ENCODE measurements around the gene EEF1A2. TPM values are rescaled to one million over a fixed set of nuclear protein-coding genes. Genes with fewer than 3 reads are reported as not detected.

The EEF1A2 gene
- total and polyA plus RNA-seq, 2 donors (not counting 3 experiments of a cell fraction or from before 2014, with no cell fraction given): 2.7 to 3.4 TPM

GRCh38 chr20:63520504-63520933, 21.6 kb upstream of the EEF1A2 start, which contains the start of gene PPDPF:
PPDPF (plus strand) TSS chr20:63520765; CDS start chr20:63521309, 544 bp downstream.
- Histone ChIP-seq H3K36me3 (ENCODE audit: control insufficient read depth in 2 of 2, extremely low read depth in 1 of 2, insufficient read depth in 2 of 2, low read length in 2 of 2) (peaks cover 0 to 2% of the 10 kb centered on the region in 2 experiments), H3K79me2 (ENCODE audit: control insufficient read depth, insufficient read depth, low read length) (peaks cover 16% of the 10 kb centered on the region), H3K9me3 (replicated peaks; ENCODE audit: control insufficient read depth, insufficient read depth, low read length) (no peaks in the 10 kb centered on the region), H3K4me2 (ENCODE audit: insufficient read depth, low read length) (peak within 1 kb of the TSS; percentile 69), H3K27me3 (ENCODE audit: control insufficient read depth in 2 of 2, insufficient read depth in 2 of 2, low read length in 2 of 2) (no peaks in the 10 kb centered on the region), H2AFZ (ENCODE audit: low read depth, low read length) (peak within 1 kb of the TSS; percentile 86), H4K20me1 (replicated peaks; ENCODE audit: control insufficient read depth, extremely low read depth, insufficient read depth, low read length) (no peaks in the 10 kb centered on the region), H3K9ac (replicated peaks; ENCODE audit: extremely low read depth, insufficient read depth, low read length) (peak within 1 kb of the TSS; percentile 81), H3K4me3 (replicated peaks in 1 of 3; ENCODE audit: insufficient read depth in 1 of 3, low read depth in 1 of 3, low read length in 3 of 3) (peak within 1 kb of the TSS; percentile 60 to 77 (median 69)), H3K27ac (ENCODE audit: insufficient read depth, low read depth, low read length) (peak within 1 kb of the TSS; percentile 25), H3K4me1 (ENCODE audit: control insufficient read depth, extremely low read depth, insufficient read depth, low read length) (peaks cover 12% of the 10 kb centered on the region), H3K9me1 (replicated peaks; ENCODE audit: control insufficient read depth, extremely low read depth, insufficient read depth, low read length) (no peaks in the 10 kb centered on the region)
- CTCF ChIA-PET: interaction anchor here (0.6 to 2.5 kb wide), 11 partner anchors 9 to 460 kb away, joined by 3 to 28 read pairs (median 3); partner anchors contain the start of gene PTK6
- FAIRE-seq (peak; percentile 80), DNase-seq (ENCODE audit: low read depth, low spot score) (peak; percentile 68)
- dilution Hi-C loops (cut with MboI; ENCODE audit: extremely low pct_ligation_motif_present, low sequenced_read_pairs) (no loop called here), intact Hi-C loops (cut with micrococcal nuclease) (loop anchor here (1.0 kb wide), 2 partner anchors 24 to 422 kb away; no protein-coding TSS in a partner anchor)
- BruUV-seq (replicated peaks): no TSS peak
- POLR2A ChIA-PET: interaction anchor here (0.6 to 2.0 kb wide), 7 partner anchors 9 to 170 kb away, joined by 3 to 9 read pairs (median 3); partner anchors contain the start of gene RTEL1
- TF ChIP-seq GATA2 (IDR thresholded peaks at IDR 0.05; ENCODE audit: insufficient read depth, insufficient read length, low read depth, low read length) (no peak), POLR2A (IDR thresholded peaks at IDR 0.05; ENCODE audit: low read depth, low read length) (peak; percentile 95), FOS (IDR thresholded peaks at IDR 0.05; ENCODE audit: borderline replicate concordance, insufficient read depth, low read length) (no peak), EZH2 (IDR thresholded peaks at IDR 0.05; ENCODE audit: borderline replicate concordance, low read depth, low read length, severe bottlenecking) (no peak), JUN (IDR thresholded peaks at IDR 0.05; ENCODE audit: borderline replicate concordance, insufficient read depth, insufficient read length, low read depth) (no peak), POLR2AphosphoS5 (IDR thresholded peaks at IDR 0.05; ENCODE audit: insufficient read depth, low read depth, low read length) (peak; percentile 98), MYC (IDR thresholded peaks at IDR 0.05; ENCODE audit: low read depth, low read length) (no peak)
- TF ChIP-seq, protein P1, sequence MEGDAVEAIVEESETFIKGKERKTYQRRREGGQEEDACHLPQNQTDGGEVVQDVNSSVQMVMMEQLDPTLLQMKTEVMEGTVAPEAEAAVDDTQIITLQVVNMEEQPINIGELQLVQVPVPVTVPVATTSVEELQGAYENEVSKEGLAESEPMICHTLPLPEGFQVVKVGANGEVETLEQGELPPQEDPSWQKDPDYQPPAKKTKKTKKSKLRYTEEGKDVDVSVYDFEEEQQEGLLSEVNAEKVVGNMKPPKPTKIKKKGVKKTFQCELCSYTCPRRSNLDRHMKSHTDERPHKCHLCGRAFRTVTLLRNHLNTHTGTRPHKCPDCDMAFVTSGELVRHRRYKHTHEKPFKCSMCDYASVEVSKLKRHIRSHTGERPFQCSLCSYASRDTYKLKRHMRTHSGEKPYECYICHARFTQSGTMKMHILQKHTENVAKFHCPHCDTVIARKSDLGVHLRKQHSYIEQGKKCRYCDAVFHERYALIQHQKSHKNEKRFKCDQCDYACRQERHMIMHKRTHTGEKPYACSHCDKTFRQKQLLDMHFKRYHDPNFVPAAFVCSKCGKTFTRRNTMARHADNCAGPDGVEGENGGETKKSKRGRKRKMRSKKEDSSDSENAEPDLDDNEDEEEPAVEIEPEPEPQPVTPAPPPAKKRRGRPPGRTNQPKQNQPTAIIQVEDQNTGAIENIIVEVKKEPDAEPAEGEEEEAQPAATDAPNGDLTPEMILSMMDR (IDR thresholded peaks at IDR 0.05; ENCODE audit: extremely low read depth in 1 of 2, insufficient read depth in 1 of 2, low read depth in 1 of 2, low read length in 2 of 2): no peak
- TF ChIP-seq, protein P2, sequence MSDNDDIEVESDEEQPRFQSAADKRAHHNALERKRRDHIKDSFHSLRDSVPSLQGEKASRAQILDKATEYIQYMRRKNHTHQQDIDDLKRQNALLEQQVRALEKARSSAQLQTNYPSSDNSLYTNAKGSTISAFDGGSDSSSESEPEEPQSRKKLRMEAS (IDR thresholded peaks at IDR 0.05; ENCODE audit: insufficient read depth, insufficient read length): no peak

Data from endothelial cell of umbilical vein (primary cell).